Breast epithelium (tissue), 3 donors: ENCODE results near the gene KLHL7.

Experiments
- CTCF ChIP-seq, 3 donors: fragments of 450-650 bp; IDR thresholded peaks; one replicate each; pipeline ENCODE4 v1.5.1; 2016 to 2017; ENCODE audit warnings: antibody characterized with exemption in 3 of 3, mild to moderate bottlenecking in 3 of 3, moderate library complexity in 3 of 3
- POLR2A ChIP-seq: fragments of 450-650 bp; IDR thresholded peaks from one replicate; pipeline ENCODE4 v1.6.1; 2016; ENCODE audit warnings: antibody characterized with exemption, mild to moderate bottlenecking, moderate library complexity
- POLR2AphosphoS5 ChIP-seq, 3 donors: sonication (generic); formaldehyde crosslinking; IDR thresholded peaks; one replicate each; pipeline ENCODE4 v1.6.1; 2017; ENCODE audit warnings: antibody characterized with exemption in 3 of 3

- no peak for TF ChIP-seq POLR2A
- no peak for TF ChIP-seq CTCF (IDR thresholded peaks at IDR 0.05)
- TF ChIP-seq POLR2AphosphoS5 (IDR thresholded peaks at IDR 0.05) = no peak
Measured at GRCh38 chr7:23220690-23221305, 115.2 kb downstream of the KLHL7 start.
